Activated naive CD4-positive, alpha-beta T cell (primary cell): ENCODE results near the gene CCRL2.
"Not testable (repeated sequence)": the region's sequence is repeated elsewhere in the genome, so short reads cannot be mapped to it uniquely, and the experiment has no call there.

ENCODE experiments used
- DNase-seq, 4 experiments: peaks; one replicate each; lab custom pipeline; 2025; lab: John Stamatoyannopoulos, UW

Gene CCRL2

DNA sequence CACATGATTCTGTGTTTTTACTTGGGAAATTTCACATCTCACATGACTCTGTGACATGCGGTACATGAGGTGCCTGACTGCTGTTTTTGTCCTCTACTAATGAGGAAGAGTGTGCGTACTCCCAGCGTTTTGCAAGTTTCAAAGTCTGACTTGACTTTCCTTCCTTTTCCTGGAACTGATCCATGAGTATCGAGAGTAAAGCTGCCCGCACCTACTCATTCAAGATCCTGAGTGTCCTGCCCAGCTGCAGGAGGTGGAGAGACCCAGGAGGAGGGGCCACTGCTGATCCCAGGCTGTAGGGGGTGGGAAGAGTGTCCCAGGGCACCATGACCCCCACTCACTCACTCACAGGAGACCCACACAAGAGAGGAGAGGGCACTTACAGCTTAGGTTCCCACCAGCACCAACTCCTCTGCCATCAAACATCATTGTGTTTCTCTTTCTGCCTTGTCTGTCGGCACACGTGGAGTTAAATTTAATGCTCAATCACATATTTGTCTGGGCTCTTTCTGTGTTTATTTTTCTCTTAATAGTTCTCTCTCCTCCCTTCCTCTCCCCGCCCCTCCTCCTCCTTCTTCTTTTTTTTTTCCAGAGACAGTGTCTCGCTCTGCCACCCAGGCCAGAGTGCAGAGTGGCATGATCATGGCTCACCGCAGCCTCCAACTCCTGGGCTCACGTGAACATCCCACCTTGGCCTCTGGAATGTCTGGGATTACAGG is 1.6 kb upstream of the CCRL2 start:
- no peak for DNase-seq

DNA sequence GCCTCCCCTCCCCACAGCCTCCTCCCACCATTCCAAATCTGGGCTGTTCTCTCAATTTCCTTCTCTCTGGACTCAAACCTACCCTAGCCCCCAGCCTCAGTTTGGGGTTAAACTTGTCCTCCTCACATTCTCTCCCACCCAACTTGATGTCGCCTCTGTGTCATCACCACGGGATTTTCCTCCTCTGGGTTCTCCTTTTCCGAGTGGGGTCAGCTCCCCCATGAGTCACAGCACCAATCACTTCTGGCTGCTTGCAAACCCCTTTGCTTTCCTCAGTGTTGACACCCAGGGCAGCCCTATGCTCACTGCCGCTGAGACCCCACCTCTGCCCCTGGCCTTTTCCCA is 644 bp upstream of the CCRL2 start:
- DNase-seq: no peak

DNA sequence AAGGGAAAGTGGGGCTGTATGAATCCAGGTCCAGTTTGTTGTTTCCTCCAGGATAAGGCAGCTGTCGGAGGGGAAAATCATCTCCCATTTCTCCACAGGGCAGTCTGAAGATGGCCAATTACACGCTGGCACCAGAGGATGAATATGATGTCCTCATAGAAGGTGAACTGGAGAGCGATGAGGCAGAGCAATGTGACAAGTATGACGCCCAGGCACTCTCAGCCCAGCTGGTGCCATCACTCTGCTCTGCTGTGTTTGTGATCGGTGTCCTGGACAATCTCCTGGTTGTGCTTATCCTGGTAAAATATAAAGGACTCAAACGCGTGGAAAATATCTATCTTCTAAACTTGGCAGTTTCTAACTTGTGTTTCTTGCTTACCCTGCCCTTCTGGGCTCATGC is 911 bp downstream of the CCRL2 start:
- no peak for DNase-seq

GRCh38 chr3:46408853-46409252 is 1.8 kb downstream of the CCRL2 start:
- no peak for DNase-seq

GRCh38 chr3:46409739-46410489 is 2.9 kb downstream of the CCRL2 start:
- DNase-seq: no peak

DNA sequence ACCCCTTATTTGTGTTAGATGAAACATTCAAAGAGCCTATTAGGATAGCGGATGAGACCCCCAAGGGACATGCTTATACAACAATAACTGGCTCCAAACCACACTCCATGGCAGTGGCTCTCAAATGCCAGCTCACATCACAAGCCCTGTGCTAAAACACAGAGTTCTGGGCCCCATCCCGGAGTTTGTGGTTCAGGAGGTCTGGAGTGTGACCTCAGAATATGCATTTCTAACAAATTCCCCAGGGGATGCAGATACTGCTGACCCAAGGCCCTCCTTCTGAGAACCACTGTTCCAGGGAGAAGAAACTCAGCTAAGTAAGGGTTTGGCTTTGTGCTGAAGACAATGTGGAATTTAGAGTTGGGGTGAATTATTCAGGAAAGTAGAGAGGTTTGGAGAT is 3.6 kb downstream of the CCRL2 start:
- DNase-seq: no peak

- no peak for DNase-seq
These were observed 4.2 kb downstream of the CCRL2 start for GRCh38 chr3:46411271-46411670.

GRCh38 chr3:46412786-46413298 is 5.8 kb downstream of the CCRL2 start:
- no peak for DNase-seq

DNA sequence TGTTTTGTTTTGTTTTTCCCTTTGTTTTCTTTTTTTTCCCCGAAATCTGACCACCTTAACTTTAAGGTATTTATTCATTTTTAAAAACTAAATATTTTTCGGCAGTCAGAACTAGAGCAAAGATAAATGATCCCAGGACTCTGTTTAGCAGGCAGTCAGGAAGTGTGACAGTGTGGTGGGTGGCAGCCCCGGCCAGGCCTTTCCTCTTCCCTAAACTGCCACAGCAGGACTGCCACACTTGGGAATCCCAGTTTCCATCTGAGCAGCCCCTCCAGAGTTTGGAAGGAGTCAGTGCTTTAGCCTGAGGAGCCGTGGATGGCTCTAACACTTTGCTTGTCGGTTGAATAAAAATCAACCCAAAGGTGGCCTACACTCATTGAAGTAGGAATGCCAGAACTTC is 6.9 kb downstream of the CCRL2 start:
- no peak for DNase-seq

DNA sequence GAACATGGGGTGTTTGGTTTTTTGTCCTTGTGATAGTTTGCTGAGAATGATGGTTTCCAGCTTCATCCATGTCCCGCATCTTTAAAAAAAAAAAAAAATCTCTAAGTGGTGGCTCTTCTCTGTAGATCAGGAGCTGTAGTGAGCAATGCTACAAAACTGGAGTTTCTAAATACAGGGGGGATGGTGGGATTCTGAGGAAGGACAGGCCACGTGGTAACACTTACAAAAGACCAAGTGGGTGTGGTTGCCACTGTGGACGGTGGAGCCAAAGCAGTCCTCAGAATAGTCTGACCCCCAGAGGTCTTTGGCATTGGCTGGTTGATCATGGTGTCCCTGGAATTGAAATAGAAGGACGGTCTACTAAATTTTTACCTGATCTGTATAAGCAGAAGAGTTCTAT is 7.7 kb downstream of the CCRL2 start:
- no peak for DNase-seq

DNA sequence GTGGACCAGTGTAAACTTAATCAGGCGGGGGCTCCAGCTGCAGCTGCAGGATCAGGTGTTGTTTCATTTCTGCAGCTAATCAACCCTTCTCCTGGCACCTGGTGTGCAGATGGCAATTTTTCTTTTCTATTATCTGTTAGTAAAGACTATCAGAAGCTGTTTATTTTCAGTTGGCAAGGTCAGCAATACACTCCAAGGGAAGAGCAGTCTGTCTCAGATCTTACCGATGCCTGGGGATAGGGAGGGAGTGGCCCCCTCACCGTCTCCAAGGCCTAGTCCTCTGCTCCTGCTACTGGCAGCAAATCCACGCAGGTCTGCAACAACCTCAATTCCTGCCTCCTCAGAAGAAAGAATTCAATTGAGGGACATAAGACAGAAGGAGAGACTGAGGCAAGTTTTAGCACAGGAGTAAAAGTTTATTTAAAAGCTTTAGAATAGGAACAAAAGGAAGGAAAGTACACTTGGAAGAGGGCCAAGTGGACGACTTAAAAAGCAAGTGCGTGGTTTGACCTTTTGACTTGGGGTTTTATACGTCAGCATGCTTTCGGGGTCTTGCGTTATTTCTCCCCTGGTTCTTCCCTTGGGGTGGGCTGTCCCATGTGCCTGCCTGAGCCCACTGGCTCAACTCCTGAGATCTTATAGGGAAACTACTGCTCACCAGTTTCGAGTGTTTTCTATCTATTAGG is 9.2 kb downstream of the CCRL2 start:
- DNase-seq: no peak

GRCh38 chr3:46416811-46417510 is 9.9 kb downstream of the CCRL2 start:
- DNase-seq: no peak

DNA sequence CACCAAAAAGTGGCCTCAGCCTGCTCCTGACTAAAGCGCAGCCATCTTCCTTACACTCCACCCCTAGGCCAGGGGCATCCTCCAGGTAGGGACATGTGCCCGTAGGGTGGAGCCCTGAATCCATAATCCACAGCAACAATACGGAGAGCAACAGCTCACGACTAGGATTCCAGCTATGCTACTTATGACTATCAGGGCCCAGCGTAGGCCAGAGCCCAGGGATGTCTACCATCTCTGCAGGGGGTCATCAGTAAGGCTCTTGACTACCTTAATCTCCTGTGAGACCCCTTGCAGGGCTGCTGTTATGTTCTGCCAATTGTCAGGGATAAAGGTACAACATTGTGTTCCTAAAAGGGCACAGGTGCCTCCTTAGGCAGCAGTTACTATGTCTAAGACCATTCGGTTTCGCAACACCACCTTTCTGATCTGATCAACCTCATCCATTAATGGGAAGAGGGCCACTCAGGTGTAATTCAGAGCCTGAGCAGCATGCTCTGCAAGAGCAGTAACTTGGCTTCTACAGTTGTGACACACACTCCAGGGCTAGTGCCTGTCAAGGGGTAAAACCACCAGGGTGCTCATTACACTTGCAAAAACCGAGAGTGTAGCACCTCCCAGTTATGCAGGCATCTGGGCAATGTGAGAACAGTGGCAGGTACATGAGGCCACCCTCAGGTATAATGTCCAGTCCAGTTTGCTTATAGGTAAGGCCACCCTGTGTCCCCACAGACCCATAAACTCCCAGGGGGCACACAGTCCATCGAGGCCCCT is 11.0 kb downstream of the CCRL2 start:
- DNase-seq: no peak

DNA sequence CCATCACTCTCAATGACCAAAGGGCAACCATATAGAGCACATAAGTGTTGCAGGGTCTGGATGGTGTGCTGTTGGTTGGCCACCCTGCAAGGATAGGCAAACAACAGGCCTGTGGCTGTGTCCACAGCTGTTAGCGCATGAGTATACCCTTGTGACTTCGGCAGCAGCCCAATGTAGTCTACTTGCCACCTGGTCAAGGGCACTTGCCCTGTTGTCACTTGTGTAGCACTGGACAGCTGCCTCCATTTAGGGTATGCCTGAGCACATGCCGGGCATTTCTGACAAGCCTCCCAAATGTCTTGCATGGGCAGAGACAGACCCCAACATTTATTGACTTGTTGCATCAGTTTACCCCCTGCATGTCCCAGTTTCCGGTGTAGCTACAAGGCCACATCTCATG is 12.8 kb downstream of the CCRL2 start:
- DNase-seq: no peak

- DNase-seq: no peak
These were observed 13.9 kb downstream of the CCRL2 start for GRCh38 chr3:46420931-46421330.

DNA sequence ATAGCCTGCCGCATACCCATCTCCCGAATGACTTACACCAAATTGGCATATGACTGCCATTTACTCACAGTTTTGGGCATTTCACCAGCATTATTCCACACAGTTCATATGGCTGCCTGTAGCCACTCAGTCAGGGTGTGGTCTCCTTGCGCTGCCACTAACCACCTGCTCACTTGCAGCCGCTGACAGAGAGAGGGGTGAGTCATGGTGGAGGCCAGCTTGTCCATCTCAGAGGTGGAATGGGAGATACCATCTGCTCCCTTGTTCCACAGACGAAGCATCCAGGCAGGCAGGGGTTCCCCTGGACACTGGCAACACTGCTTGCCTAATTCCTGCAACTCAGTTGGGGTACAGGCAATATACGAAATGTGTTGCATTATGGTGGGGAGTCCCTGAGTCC is 15.6 kb downstream of the CCRL2 start:
- DNase-seq: no peak

DNA sequence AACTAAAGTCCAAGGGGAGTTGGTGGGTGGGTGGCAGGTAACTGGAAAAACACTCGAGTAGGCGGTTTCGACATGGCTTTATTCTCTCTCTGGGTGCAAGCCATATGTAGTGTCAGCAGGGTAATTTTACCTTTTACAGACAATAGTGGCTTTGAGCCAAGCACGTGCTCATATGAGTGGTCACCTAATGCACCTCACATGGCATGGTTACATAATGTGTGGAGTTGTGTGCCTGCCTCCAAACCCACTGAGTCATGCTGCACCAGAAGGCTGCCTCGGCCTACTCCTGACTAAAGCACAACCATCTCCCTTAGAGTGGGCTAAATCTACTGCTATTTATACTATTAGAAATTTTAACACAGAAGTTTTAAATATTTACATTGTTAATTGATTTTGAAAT is 16.5 kb downstream of the CCRL2 start:
- DNase-seq: no peak

GRCh38 chr3:46426476-46426875 is 19.4 kb downstream of the CCRL2 start:
- DNase-seq: not testable (repeated sequence)

GRCh38 chr3:46427404-46427803 is 20.3 kb downstream of the CCRL2 start:
- not testable (repeated sequence) for DNase-seq

DNA sequence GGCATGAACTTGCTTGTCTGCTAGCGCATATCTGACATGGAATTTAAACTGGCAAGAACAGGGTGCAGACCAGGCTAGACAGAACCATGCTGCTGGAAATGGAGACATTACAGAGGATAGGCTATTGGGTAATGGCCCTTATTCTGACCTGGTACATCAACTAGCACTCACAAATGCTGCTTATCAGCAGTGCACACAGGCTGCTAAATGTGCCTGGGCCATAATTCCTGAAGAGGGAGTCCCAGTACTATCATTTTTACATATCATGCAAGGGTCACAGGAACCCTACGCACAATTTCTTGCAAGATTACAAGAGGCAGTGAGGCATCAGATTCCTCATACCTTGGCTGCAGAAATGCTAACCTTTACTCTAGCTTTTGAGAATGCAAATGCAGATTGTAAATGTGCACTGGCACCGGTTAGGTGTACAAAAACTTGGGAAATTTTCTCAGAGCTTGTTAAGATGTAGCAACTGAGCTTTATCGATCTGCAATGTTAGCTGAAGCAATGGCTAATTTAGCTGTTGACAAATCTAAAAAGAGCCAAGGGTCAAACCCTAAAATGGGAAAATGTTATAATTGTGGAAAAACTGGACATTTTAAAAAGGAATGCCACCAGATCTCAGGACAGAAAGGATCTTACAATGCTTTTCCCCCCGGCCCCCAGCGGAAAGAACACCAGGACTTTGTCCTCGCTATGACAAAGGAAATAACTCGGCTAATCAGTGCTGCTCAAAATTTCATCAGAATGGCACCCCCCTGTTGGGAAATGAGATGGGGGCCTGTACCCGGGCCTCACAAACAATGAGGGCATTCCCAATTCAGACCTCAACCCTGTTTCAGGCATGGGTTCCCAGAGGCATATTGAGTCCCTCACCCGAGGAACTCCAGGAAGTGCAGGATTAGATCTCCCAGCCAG is 21.1 kb downstream of the CCRL2 start:
- DNase-seq: no peak

DNA sequence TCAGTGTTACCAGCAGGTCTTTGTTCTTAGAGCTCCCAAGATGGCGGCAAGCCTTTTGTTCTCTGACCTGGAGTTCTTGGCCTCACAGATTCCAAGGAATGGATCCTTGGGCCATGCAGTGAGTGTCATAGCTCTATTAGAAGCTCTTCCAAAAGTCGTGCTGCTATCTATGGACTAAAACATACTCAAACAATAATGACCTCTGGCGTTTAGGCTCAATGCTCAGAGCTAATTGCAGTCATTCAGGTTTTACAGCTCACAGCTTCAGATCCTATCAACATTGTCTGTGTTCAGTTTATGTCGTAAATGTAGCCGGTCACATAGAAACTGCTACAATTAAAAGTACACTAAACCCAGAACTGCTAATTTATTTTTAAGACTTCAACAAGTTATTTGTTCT is 22.2 kb downstream of the CCRL2 start:
- no peak for DNase-seq
